ENCODE results near the gene STK24. TPM values are rescaled to one million over a fixed set of nuclear protein-coding genes. Genes with fewer than 3 reads are reported as not detected.

STK24 gene
- total and polyA plus RNA-seq, 2 of the 4 experiments (the other 2 are of a cell fraction), result 29.2 to 43.4 TPM

DNA sequence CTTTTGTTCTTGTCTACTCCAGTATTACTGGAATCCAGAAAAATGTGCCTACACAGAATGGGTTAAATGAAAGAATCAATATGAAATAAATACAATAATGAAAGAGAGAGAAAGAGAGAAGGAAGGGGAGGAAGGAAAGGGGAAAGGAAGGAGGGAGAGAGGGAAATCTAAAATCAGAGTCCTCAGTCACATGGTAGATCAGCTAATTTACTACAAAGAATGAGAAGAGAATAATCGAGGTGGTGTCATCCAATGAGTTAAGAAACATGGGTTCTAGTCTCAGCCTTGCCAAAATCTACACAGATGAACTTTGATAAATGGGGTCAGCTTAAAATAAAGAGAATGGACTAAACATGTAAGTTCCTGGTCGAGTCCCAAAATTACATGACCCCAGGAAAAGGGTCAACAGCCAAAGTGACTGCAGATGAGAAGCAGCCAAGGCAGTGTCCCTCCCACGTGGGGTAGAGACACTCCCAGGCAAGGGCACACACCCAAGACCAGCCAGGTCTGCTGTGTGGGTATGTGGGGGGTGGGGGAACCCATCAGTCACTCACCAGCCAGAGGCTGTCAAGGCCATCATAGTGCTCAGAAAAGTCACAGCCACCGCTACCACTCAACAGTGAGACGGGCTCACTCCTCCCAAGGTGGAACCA is 103.6 kb downstream of the STK24 start:
- H2BK15ac ChIP-seq (ENCODE audit: low read depth, low read length), result no peak overlapping the region
- in situ Hi-C loops (cut with MboI; ENCODE audit: low sequenced_read_pairs), result no loop called here
- no peak overlapping the region for H4K5ac ChIP-seq (ENCODE audit: low read depth, low read length)
- H3K18ac ChIP-seq (ENCODE audit: low read depth, low read length), result no peak overlapping the region
- no peak overlapping the region for H2AK9ac ChIP-seq (replicated peaks; ENCODE audit: low read depth, low read length, poor library complexity)
- H4K8ac ChIP-seq (ENCODE audit: low read depth in 2 of 2, low read length in 2 of 2), result no peak overlapping the region
- DNase-seq (no peak), ATAC-seq (ENCODE audit: low read depth) (no peak)
- peaks cover 18% of the 10 kb centered on the region for H3K9me1 ChIP-seq (ENCODE audit: insufficient read depth, low read length)
- ChIA-PET POLR2A (ENCODE audit: unreplicated experiment) (no interaction called here), CTCF (no interaction called here)
- peaks cover 21% of the 10 kb centered on the region; the same call in 1 of the 2 replicates for H4K20me1 ChIP-seq (ENCODE audit: insufficient read depth, low read length)
- BruUV-seq (replicated peaks), result no TSS peak
- H3K9ac ChIP-seq (ENCODE audit: low read depth, low read length), result no peak overlapping the region
- WGBS, 2 experiments (ENCODE audit: extremely low coverage in 2 of 2, insufficient read length in 1 of 2), result 100% methylated on average over 2 of the region's 5 CpGs; no CpG with 5 or more reads in 1 of the 2 experiments
- peaks cover 14% of the 10 kb centered on the region for H3K4me1 ChIP-seq (ENCODE audit: control insufficient read depth, insufficient read depth, low read length)
- no peak overlapping the region for H3K23ac ChIP-seq (ENCODE audit: low read depth, low read length)
- no peak for TF ChIP-seq FOS (IDR thresholded peaks at IDR 0.05; ENCODE audit: low read depth, low read length)
- no peak for TF ChIP-seq CEBPB (IDR thresholded peaks at IDR 0.05; ENCODE audit: low read depth, low read length)
- TF ChIP-seq, protein P1, sequence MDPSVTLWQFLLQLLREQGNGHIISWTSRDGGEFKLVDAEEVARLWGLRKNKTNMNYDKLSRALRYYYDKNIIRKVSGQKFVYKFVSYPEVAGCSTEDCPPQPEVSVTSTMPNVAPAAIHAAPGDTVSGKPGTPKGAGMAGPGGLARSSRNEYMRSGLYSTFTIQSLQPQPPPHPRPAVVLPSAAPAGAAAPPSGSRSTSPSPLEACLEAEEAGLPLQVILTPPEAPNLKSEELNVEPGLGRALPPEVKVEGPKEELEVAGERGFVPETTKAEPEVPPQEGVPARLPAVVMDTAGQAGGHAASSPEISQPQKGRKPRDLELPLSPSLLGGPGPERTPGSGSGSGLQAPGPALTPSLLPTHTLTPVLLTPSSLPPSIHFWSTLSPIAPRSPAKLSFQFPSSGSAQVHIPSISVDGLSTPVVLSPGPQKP (IDR thresholded peaks at IDR 0.05; ENCODE audit: borderline replicate concordance, low read depth, low read length), result no peak
- TF ChIP-seq BHLHE40 (IDR thresholded peaks at IDR 0.05; ENCODE audit: low read depth, low read length), result no peak
- TF ChIP-seq MAZ (IDR thresholded peaks at IDR 0.05; ENCODE audit: borderline replicate concordance, low read depth, low read length), result no peak
- no peak for TF ChIP-seq MXI1 (IDR thresholded peaks at IDR 0.05; ENCODE audit: borderline replicate concordance, low read depth, low read length)
- TF ChIP-seq, protein P2, sequence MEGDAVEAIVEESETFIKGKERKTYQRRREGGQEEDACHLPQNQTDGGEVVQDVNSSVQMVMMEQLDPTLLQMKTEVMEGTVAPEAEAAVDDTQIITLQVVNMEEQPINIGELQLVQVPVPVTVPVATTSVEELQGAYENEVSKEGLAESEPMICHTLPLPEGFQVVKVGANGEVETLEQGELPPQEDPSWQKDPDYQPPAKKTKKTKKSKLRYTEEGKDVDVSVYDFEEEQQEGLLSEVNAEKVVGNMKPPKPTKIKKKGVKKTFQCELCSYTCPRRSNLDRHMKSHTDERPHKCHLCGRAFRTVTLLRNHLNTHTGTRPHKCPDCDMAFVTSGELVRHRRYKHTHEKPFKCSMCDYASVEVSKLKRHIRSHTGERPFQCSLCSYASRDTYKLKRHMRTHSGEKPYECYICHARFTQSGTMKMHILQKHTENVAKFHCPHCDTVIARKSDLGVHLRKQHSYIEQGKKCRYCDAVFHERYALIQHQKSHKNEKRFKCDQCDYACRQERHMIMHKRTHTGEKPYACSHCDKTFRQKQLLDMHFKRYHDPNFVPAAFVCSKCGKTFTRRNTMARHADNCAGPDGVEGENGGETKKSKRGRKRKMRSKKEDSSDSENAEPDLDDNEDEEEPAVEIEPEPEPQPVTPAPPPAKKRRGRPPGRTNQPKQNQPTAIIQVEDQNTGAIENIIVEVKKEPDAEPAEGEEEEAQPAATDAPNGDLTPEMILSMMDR (conservative IDR thresholded peaks at IDR 0.05; ENCODE audit: low read depth, low read length), result no peak
- no peak for TF ChIP-seq MAFK (IDR thresholded peaks at IDR 0.05; ENCODE audit: low read depth, low read length)
- TF ChIP-seq RFX5 (IDR thresholded peaks at IDR 0.05; ENCODE audit: low read depth, low read length), result no peak
- H3K27ac ChIP-seq (ENCODE audit: insufficient read depth, low read length), result no peak overlapping the region
- no peak overlapping the region for H2BK20ac ChIP-seq (ENCODE audit: low read depth, low read length)
- H2BK120ac ChIP-seq (ENCODE audit: low read depth, low read length), result no peak overlapping the region
- no peak overlapping the region for H3K4me3 ChIP-seq (ENCODE audit: insufficient read depth, low read depth, low read length)
- no peak overlapping the region for H3K14ac ChIP-seq (replicated peaks; ENCODE audit: low read depth, low read length)
- peak overlapping the region; percentile 47 for H2AFZ ChIP-seq (replicated peaks; ENCODE audit: low read length, poor library complexity)
- intact Hi-C loops (cut with micrococcal nuclease), result no loop called here
- H2AK5ac ChIP-seq (ENCODE audit: low read depth, low read length), result peak overlapping the region; percentile 13; the same call in 1 of the 2 replicates
- H3K4ac ChIP-seq (ENCODE audit: low read depth, low read length), result no peak overlapping the region
- dilution Hi-C loops (cut with HindIII; ENCODE audit: low sequenced_read_pairs, unreplicated experiment), result loop anchor here (25.0 kb wide), 1 partner anchor 189 kb away; no protein-coding TSS in a partner anchor
- peaks cover 19 to 89% of the 10 kb centered on the region in 2 experiments for H3K79me1 ChIP-seq (ENCODE audit: low read depth in 1 of 2, low read length in 2 of 2)
- no peak overlapping the region for H2BK5ac ChIP-seq (ENCODE audit: low read depth, low read length, poor library complexity, severe bottlenecking)
- no peak overlapping the region for H3K56ac ChIP-seq (ENCODE audit: extremely low read depth, insufficient read depth, low read length)
- H4K91ac ChIP-seq (ENCODE audit: insufficient read depth, low read depth, low read length), result no peak overlapping the region
- H3K36me3 ChIP-seq (ENCODE audit: control insufficient read depth, insufficient read depth, low read length), result peaks cover 38% of the 10 kb centered on the region
- no peaks in the 10 kb centered on the region for H3K27me3 ChIP-seq (ENCODE audit: control insufficient read depth, insufficient read depth, low read length)
- no peak overlapping the region for H3K4me2 ChIP-seq (ENCODE audit: low read depth, low read length)
- no peaks in the 10 kb centered on the region for H3K9me3 ChIP-seq (ENCODE audit: control insufficient read depth, insufficient read depth, low read length)
